Brain pericyte (primary cell): Measurements from ENCODE around the gene KCNMA1.

Experiments used
- DNase-seq: peaks from one replicate; pipeline ENCODE4 v3.0.0-alpha.2; 2012; ENCODE audit warnings: low read depth, low spot score

The KCNMA1 gene

GRCh38 chr10:77448226-77448625 lies 189.4 kb downstream of the KCNMA1 start:
- no peak for DNase-seq

GRCh38 chr10:77446700-77447099 lies 190.9 kb downstream of the KCNMA1 start:
- no peak for DNase-seq

- no peak for DNase-seq
Measured at GRCh38 chr10:77445547-77445946, 192.1 kb downstream of the KCNMA1 start.

GRCh38 chr10:77444041-77444440 lies 193.6 kb downstream of the KCNMA1 start:
- DNase-seq = no peak

GRCh38 chr10:77442699-77443189 lies 194.9 kb downstream of the KCNMA1 start:
- no peak for DNase-seq

- DNase-seq = no peak
Measured at GRCh38 chr10:77441353-77442166, 196.0 kb downstream of the KCNMA1 start.

- DNase-seq = no peak
Measured at GRCh38 chr10:77436257-77436975, 201.2 kb downstream of the KCNMA1 start.

- no peak for DNase-seq
Measured at GRCh38 chr10:77433546-77433945, 204.1 kb downstream of the KCNMA1 start.

GRCh38 chr10:77431980-77432797 lies 205.4 kb downstream of the KCNMA1 start:
- DNase-seq = no peak

GRCh38 chr10:77431209-77431611 lies 206.4 kb downstream of the KCNMA1 start:
- no peak for DNase-seq

GRCh38 chr10:77430530-77430929 lies 207.1 kb downstream of the KCNMA1 start:
- DNase-seq = no peak

- no peak for DNase-seq
Measured at GRCh38 chr10:77428691-77429395, 208.8 kb downstream of the KCNMA1 start.

GRCh38 chr10:77424257-77424656 lies 213.4 kb downstream of the KCNMA1 start:
- no peak for DNase-seq

GRCh38 chr10:77422491-77423338 lies 214.9 kb downstream of the KCNMA1 start:
- DNase-seq = no peak

GRCh38 chr10:77421591-77421990 lies 216.0 kb downstream of the KCNMA1 start:
- DNase-seq = no peak

GRCh38 chr10:77420947-77421523 lies 216.6 kb downstream of the KCNMA1 start:
- no peak for DNase-seq

- DNase-seq = no peak
Measured at GRCh38 chr10:77419979-77420378, 217.6 kb downstream of the KCNMA1 start.

- DNase-seq = no peak
Measured at GRCh38 chr10:77419056-77419455, 218.6 kb downstream of the KCNMA1 start.

GRCh38 chr10:77417806-77418640 lies 219.6 kb downstream of the KCNMA1 start:
- DNase-seq = no peak
